Measurements from ENCODE around the gene CCS. TPM values are rescaled to one million over a fixed set of nuclear protein-coding genes. Genes with fewer than 3 reads are reported as not detected.

Gene CCS
- total and polyA plus RNA-seq, 9 of the 15 experiments (the other 6 are each of a cell fraction or from before 2014, with no cell fraction given), result 1.1 to 46.6 (median 26.8) TPM

DNA sequence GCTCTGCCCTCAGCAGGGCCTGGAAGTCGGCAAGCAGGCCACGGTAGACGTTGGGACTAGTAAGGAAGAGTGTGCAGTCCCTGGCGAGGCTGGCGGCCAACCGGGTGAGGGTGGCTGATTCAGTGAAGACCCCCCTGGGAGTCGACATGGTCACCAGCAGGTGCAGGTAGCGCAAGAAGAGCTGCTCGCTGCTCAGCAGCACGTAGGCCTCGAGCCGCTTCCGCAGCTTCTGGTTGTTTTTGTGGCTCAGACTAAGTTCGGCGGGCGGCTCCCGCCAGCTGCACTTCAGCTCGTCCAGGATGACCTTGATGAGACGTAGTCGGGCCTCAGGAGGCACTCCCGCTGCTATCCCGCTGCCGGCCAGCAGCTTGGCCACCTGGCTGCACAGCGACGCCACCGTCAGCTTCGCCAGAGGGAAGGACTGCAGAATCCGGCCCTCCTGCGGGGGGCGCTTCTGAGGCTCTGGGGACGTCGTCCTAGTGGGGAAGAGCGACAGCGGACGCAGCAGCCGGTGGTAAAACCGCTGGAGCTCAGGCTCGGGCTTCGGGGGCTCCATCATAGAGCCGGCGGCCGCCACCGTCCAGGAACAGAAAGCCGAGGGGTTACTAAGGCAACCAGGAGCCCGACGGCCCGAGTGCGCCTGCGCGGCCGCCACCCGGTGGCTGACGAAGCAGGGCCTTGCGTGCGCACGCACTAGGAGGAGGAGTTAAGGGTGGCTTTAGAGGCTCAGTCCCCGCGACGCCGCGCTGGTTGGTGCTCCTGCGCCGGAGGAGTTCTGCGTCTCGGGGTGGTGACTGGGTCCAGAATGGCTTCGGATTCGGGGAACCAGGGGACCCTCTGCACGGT lies at the start of gene CCS, which contains the start of gene CCDC87 (continued):
- TF ChIP-seq TCFL5 (CRISPR knock-in tag; conservative IDR thresholded peaks at IDR 0.05) (no peak), IRF9 (tag; IDR thresholded peaks at IDR 0.05) (no peak), NCOR1 (IDR thresholded peaks at IDR 0.05) (no peak), KLF1 (tag; IDR thresholded peaks at IDR 0.05) (peak; percentile 19; the same call in 1 of the 2 replicates), BCOR (IDR thresholded peaks at IDR 0.05) (0 out of 2 replicates have a peak, but pooled peaks have one; percentile 7), PTTG1 (tag; IDR thresholded peaks at IDR 0.05; ENCODE audit: low read depth) (no peak), ELK3 (CRISPR knock-in tag; IDR thresholded peaks at IDR 0.05) (no peak), GMEB1 (CRISPR knock-in tag; IDR thresholded peaks at IDR 0.05) (no peak; the same call in 1 of the 2 replicates), TSC22D4 (tag; IDR thresholded peaks at IDR 0.05) (no peak), GTF2A2 (tag; IDR thresholded peaks at IDR 0.05) (no peak), ZNF146 (CRISPR knock-in tag; IDR thresholded peaks at IDR 0.05; ENCODE audit: unreplicated experiment) (no peak), BRD4 (IDR thresholded peaks at IDR 0.05) (no peak), BCL6 (CRISPR knock-in tag; IDR thresholded peaks at IDR 0.05) (no peak), NELFE (IDR thresholded peaks at IDR 0.05; ENCODE audit: insufficient read depth, insufficient read length) (no peak), FIP1L1 (IDR thresholded peaks at IDR 0.05; ENCODE audit: low read depth, low read length, poor library complexity, severe bottlenecking) (peak; percentile 69), ZKSCAN3 (CRISPR knock-in tag; IDR thresholded peaks at IDR 0.05) (no peak), TCF7 (IDR thresholded peaks at IDR 0.05; ENCODE audit: borderline replicate concordance) (no peak), MCM2 (IDR thresholded peaks at IDR 0.05; ENCODE audit: low read depth) (no peak)
- TF ChIP-seq, protein P1, sequence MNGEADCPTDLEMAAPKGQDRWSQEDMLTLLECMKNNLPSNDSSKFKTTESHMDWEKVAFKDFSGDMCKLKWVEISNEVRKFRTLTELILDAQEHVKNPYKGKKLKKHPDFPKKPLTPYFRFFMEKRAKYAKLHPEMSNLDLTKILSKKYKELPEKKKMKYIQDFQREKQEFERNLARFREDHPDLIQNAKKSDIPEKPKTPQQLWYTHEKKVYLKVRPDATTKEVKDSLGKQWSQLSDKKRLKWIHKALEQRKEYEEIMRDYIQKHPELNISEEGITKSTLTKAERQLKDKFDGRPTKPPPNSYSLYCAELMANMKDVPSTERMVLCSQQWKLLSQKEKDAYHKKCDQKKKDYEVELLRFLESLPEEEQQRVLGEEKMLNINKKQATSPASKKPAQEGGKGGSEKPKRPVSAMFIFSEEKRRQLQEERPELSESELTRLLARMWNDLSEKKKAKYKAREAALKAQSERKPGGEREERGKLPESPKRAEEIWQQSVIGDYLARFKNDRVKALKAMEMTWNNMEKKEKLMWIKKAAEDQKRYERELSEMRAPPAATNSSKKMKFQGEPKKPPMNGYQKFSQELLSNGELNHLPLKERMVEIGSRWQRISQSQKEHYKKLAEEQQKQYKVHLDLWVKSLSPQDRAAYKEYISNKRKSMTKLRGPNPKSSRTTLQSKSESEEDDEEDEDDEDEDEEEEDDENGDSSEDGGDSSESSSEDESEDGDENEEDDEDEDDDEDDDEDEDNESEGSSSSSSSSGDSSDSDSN (IDR thresholded peaks at IDR 0.05; ENCODE audit: borderline replicate concordance in 1 of 2, low read depth in 2 of 2, low read length in 2 of 2), result 0 out of 4 replicates have a peak, but pooled peaks of 1 of the 2 experiments have one; percentile 20
- TF ChIP-seq, protein P2, sequence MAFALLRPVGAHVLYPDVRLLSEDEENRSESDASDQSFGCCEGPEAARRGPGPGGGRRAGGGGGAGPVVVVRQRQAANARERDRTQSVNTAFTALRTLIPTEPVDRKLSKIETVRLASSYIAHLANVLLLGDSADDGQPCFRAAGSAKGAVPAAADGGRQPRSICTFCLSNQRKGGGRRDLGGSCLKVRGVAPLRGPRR (CRISPR knock-in tag; IDR thresholded peaks at IDR 0.05), result no peak
- TF ChIP-seq, protein P3, sequence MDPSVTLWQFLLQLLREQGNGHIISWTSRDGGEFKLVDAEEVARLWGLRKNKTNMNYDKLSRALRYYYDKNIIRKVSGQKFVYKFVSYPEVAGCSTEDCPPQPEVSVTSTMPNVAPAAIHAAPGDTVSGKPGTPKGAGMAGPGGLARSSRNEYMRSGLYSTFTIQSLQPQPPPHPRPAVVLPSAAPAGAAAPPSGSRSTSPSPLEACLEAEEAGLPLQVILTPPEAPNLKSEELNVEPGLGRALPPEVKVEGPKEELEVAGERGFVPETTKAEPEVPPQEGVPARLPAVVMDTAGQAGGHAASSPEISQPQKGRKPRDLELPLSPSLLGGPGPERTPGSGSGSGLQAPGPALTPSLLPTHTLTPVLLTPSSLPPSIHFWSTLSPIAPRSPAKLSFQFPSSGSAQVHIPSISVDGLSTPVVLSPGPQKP (CRISPR knock-in tag; IDR thresholded peaks at IDR 0.05), result no peak
